ENCODE data around the gene FBN1. TPM values are rescaled to one million over a fixed set of nuclear protein-coding genes. Genes with fewer than 3 reads are reported as not detected.

FBN1 gene
- total and polyA plus RNA-seq, 2 of the 13 experiments (the other 11 are each of a cell fraction or from before 2014, with no cell fraction given), result 1.5 to 3.0 TPM

GRCh38 chr15:48510976-48511375 is 134.5 kb downstream of the FBN1 start (continued):
- no peak for TF ChIP-seq KIAA2018 (CRISPR knock-in tag; IDR thresholded peaks at IDR 0.05; ENCODE audit: borderline replicate concordance)
- TF ChIP-seq ZC3H13 (CRISPR knock-in tag; IDR thresholded peaks at IDR 0.05), result no peak
- TF ChIP-seq ELF4 (CRISPR knock-in tag; IDR thresholded peaks at IDR 0.05; ENCODE audit: borderline replicate concordance), result no peak
- no peak for TF ChIP-seq EHMT2 (IDR thresholded peaks at IDR 0.05; ENCODE audit: borderline replicate concordance, low read depth, low read length)
- TF ChIP-seq TSC22D2 (CRISPR knock-in tag; IDR thresholded peaks at IDR 0.05; ENCODE audit: borderline replicate concordance), result no peak
- TF ChIP-seq ZNF282 (IDR thresholded peaks at IDR 0.05; ENCODE audit: partially characterized antibody), result no peak
- TF ChIP-seq KAT7 (CRISPR knock-in tag; IDR thresholded peaks at IDR 0.05; ENCODE audit: borderline replicate concordance), result no peak
- no peak for TF ChIP-seq DPF2 (CRISPR knock-in tag; IDR thresholded peaks at IDR 0.05; ENCODE audit: borderline replicate concordance, low read depth)
- TF ChIP-seq NFE2L1 (CRISPR knock-in tag; IDR thresholded peaks at IDR 0.05; ENCODE audit: borderline replicate concordance), result no peak
